ENCODE data around the gene KLLN.
A peak's percentile ranks its signal among the peaks of the same experiment; 100 is the strongest.

DNA sequence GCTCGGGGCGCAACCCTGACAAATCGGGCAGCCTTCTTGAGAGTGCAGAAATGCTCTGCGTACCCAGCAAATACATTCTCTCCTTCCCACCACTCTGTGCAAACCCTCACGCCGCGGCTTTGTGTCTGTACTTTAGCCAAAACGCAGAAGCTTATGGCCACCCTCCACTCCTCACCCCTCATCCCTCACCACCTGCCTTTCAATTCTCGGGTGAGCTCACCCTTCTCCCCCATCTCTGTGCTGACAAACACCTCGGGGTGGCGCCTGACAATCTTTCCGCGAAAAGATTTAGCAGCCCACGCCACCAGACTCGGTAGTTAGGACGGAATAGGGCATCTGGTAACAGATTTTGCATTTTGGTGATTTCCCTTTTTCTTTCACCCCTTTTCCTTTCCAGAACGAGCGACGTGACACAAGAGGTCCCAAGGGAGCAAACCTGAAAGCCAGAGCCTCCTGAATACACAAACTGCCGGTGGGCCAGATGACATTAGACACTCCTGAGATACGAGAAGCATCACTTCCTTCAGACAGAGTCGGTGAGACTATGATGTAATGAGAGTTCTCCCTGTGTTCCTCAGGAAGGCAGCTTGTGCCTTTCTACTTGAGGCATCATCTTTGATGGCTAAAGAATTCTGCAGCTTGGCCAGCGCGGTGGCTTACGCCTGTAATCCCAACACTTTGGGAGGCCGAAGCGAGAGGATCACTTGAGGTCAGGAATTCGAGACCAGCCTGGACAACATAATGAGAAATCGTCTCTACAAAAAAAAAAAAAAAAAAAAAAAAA lies 44.6 kb downstream of the KLLN start:
- TF ChIP-seq, protein P1, sequence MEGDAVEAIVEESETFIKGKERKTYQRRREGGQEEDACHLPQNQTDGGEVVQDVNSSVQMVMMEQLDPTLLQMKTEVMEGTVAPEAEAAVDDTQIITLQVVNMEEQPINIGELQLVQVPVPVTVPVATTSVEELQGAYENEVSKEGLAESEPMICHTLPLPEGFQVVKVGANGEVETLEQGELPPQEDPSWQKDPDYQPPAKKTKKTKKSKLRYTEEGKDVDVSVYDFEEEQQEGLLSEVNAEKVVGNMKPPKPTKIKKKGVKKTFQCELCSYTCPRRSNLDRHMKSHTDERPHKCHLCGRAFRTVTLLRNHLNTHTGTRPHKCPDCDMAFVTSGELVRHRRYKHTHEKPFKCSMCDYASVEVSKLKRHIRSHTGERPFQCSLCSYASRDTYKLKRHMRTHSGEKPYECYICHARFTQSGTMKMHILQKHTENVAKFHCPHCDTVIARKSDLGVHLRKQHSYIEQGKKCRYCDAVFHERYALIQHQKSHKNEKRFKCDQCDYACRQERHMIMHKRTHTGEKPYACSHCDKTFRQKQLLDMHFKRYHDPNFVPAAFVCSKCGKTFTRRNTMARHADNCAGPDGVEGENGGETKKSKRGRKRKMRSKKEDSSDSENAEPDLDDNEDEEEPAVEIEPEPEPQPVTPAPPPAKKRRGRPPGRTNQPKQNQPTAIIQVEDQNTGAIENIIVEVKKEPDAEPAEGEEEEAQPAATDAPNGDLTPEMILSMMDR (IDR thresholded peaks at IDR 0.05; ENCODE audit: low read length) = peak; percentile 15; the same call in 1 of the 2 replicates
- no peak for TF ChIP-seq EZH2 (IDR thresholded peaks at IDR 0.05; ENCODE audit: borderline replicate concordance, low read length)

Data from OCI-LY1 (cell line).